Adipocyte (in vitro differentiated cells): ENCODE measurements around the gene PRKD3.

Experiments
- DNase-seq: peaks from one replicate; pipeline ENCODE4 v3.0.0-alpha.2; 2015; ENCODE audit warnings: low read depth
- H3K27me3 ChIP-seq: replicated peaks from 2 replicates; pipeline ENCODE4 v1.7.0; 2013; ENCODE audit warnings: mild to moderate bottlenecking, low read length, moderate library complexity; ENCODE audit not compliant: control insufficient read depth, insufficient read depth
- H3K36me3 ChIP-seq: 2 replicates; pipeline ENCODE4 v1.7.0; 2013; ENCODE audit warnings: low read length, mild to moderate bottlenecking, moderate library complexity; ENCODE audit not compliant: control insufficient read depth, insufficient read depth, severe bottlenecking
- H3K4me1 ChIP-seq: 2 replicates; pipeline ENCODE4 v1.7.0; 2013; ENCODE audit warnings: mild to moderate bottlenecking, low read length, moderate library complexity; ENCODE audit not compliant: control insufficient read depth, insufficient read depth
- H3K4me3 ChIP-seq: 2 replicates; pipeline ENCODE4 v1.7.0; 2013; ENCODE audit warnings: mild to moderate bottlenecking, low read length, moderate library complexity
- H3K9ac ChIP-seq: 2 replicates; pipeline ENCODE4 v1.7.0; 2013; ENCODE audit warnings: mild to moderate bottlenecking, low read length, moderate library complexity
- H3K9me3 ChIP-seq: 2 replicates; pipeline ENCODE4 v1.7.0; 2013; ENCODE audit warnings: mild to moderate bottlenecking, low read length, moderate library complexity; ENCODE audit not compliant: control insufficient read depth

Gene PRKD3

DNA sequence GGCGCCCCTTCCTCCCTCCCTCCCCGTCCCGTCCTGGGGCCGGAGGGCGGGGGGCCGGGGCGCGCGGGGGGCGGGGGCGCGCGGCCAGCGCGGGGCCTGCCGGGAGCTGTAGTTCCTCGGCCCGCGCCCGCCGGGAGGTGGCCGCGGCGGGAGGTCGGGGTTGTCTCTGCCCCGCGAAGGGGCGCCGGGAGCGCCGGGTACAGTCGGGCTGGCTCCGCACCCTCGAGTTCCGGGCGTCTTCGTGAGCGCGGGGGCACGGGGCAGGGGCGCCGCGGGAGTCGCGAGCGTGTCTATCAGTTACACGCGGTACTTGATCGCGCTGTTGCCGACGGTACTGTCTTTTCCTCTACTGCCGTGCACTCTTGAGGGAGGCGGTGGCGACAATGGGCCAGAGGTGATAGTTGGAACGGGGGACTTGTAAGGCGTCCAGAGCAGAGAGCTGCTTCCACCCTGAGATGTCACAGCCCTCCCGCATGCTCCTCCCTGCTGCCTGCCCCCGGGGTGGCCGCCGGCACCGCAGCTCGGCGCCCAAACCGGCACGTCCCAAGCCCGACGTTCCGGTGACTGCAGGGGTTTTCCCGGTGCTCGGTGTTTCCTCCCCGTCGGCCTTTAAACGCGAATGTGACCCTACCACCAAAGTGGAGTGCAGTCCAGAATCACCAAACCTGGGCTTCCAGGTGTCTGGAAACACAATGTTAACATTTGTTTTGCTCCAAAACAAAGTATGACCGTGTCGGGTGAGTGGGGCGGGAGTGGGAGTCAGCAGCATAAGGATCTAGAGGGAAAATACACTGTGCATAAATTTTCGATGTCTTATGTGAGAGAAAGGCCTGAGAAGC, at the start of gene PRKD3:
TSS of gene PRKD3 (minus strand) at position 48 of the 839 bp plus-strand sequence. CDS start 8,309 bp downstream, outside the sequence.
- peak; percentile 90 for DNase-seq

DNA sequence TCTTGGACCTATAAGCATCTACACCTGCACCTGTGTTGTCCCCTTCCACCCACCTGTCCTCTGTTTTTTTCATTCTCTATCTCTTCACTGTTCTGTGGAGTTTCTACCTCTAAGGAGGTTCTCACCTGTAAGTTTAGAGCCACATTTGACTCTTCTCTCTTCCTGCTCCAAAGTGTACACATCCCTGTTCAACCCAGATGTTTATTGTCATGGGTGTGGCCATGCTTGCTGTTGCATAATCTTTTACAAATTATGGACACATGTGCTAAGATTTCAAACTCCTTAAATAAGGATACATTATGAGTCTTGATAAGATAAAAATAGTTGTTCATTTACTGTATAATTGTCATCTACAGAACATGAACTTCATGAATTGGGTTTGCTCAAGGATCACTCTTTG, 47.4 kb upstream of the PRKD3 start:
- Histone ChIP-seq H3K4me1 (peaks cover 11% of the 10 kb centered on the region), H3K27me3 (no peaks in the 10 kb centered on the region), H3K9me3 (no peaks in the 10 kb centered on the region), H3K9ac (no peak overlapping the region), H3K36me3 (no peaks in the 10 kb centered on the region), H3K4me3 (no peak overlapping the region)
- DNase-seq = no peak

More for the DNA sequence above, at the start of gene PRKD3:
- Histone ChIP-seq H3K9ac (peak within 1 kb of the TSS; percentile 95), H3K9me3 (no peaks in the 10 kb centered on the region), H3K36me3 (no peaks in the 10 kb centered on the region), H3K4me1 (peaks cover 35% of the 10 kb centered on the region), H3K27me3 (no peaks in the 10 kb centered on the region), H3K4me3 (peak within 1 kb of the TSS; percentile 97)

DNA sequence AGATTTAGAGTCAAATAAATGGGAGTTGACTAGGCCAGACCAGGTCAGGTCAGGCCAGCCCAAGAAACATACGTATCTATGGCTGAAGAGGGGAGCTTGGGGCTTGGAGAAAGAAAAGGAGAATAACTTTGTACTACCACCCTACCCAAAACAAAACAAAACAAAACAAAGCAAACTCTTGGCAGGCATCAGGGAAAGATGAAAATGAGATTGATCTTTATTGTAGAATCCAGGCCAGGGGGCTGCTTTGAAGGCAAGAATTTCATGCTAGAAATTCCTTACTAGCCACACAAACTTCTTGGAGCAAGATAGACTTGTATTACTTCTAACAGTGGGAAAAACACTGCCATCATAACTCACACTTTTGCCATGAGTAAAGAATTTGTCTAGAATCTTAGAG, 46.0 kb upstream of the PRKD3 start:
- Histone ChIP-seq H3K9ac (no peak overlapping the region), H3K4me1 (peaks cover 3% of the 10 kb centered on the region), H3K9me3 (no peaks in the 10 kb centered on the region), H3K36me3 (no peaks in the 10 kb centered on the region), H3K27me3 (no peaks in the 10 kb centered on the region), H3K4me3 (no peak overlapping the region)
- DNase-seq = no peak

DNA sequence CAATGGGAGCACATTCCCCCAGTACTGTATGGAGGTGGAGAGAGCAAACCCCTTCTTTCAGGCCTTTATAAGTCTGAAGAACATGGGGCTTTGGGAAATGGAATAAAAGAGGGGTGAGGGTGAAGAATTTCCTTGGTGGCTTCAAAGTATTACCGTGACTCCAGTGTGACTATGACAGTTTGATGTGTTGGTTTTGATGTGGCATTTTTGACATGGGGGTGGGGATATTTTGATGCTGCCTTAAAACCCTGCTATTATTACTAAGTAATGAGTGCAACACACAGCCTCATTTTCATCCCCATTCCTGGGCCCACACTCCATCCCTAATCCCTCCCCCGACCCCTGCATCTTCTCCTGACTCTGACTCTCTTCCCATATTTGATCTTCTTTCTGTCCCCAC, 43.4 kb upstream of the PRKD3 start:
- no peaks in the 10 kb centered on the region for H3K9me3 ChIP-seq
- no peak overlapping the region for H3K9ac ChIP-seq
- no peak for DNase-seq
- no peaks in the 10 kb centered on the region for H3K36me3 ChIP-seq
- H3K27me3 ChIP-seq = no peaks in the 10 kb centered on the region
- no peak overlapping the region for H3K4me3 ChIP-seq
- peaks cover 3% of the 10 kb centered on the region for H3K4me1 ChIP-seq

DNA sequence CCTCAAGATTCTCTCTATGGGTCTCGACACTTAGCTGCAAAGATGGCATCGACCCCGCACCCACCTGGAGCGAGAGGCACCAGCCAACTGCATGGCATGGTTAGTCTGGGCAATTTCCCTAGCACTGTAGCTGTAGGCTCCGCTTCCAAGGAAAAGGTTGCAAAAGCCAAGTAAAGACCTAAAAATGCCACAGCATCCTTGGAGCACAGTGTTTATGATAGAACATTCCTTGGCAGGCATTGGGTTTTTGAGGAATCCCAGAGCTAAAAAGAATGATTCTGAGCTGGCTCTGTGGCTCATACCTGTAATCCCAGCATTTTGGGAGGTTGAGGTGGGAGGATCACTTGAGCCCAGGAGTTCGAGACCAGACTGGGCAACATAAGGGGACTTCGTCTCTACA, 42.7 kb upstream of the PRKD3 start:
- H3K9me3 ChIP-seq = no peaks in the 10 kb centered on the region
- no peak for DNase-seq
- no peak overlapping the region for H3K9ac ChIP-seq

DNA sequence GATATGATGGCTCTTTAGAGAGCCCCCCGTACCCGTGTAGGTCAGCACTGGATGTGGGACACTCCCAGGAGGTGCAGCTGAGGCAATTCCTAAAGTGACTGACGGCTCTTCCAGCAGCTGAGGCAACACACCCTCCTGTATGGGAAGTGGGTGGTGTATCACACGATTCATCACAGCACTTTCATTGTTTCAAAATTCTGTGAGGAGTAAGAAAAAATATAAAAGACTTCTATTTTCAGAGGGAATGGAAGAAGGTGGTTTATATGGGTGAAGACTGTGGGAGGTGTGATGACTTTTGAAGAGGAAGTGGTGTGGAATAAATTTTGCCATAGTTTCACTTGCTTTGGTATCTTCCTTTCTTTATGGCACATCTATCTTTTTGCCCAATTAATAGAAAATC, 42.1 kb upstream of the PRKD3 start:
- H3K36me3 ChIP-seq = no peaks in the 10 kb centered on the region
- no peak for DNase-seq
- no peaks in the 10 kb centered on the region for H3K27me3 ChIP-seq
- no peak overlapping the region for H3K9ac ChIP-seq
- no peak overlapping the region for H3K4me3 ChIP-seq
- peaks cover 3% of the 10 kb centered on the region for H3K4me1 ChIP-seq
- H3K9me3 ChIP-seq = no peaks in the 10 kb centered on the region

More for the DNA sequence above, 42.7 kb upstream of the PRKD3 start:
- Histone ChIP-seq H3K4me1 (peaks cover 3% of the 10 kb centered on the region), H3K27me3 (no peaks in the 10 kb centered on the region), H3K4me3 (no peak overlapping the region), H3K36me3 (no peaks in the 10 kb centered on the region)

DNA sequence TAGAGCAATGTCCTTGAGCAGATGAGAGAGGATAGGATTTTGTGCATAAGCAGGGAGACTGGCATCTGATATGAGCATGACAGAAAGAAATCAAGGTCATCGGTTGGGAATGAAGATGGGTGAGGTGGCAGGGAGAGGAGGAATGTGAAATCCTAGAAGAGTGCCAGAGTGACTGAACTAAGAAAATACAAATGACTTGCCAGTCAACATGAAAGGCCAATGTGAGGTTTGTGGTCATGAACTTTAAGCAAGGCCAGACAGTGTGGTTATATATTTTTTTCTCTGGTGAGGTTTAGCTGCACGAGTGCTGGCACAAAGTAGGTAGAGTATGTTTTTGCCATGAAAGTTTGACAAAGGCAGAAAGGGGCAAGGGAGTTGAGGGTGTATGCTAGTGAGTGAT, 41.0 kb upstream of the PRKD3 start:
- H3K36me3 ChIP-seq = no peaks in the 10 kb centered on the region
- H3K4me3 ChIP-seq = no peak overlapping the region
- DNase-seq = no peak
- peaks cover 3% of the 10 kb centered on the region for H3K4me1 ChIP-seq
- H3K9me3 ChIP-seq = no peaks in the 10 kb centered on the region
- H3K27me3 ChIP-seq = no peaks in the 10 kb centered on the region
- H3K9ac ChIP-seq = no peak overlapping the region

DNA sequence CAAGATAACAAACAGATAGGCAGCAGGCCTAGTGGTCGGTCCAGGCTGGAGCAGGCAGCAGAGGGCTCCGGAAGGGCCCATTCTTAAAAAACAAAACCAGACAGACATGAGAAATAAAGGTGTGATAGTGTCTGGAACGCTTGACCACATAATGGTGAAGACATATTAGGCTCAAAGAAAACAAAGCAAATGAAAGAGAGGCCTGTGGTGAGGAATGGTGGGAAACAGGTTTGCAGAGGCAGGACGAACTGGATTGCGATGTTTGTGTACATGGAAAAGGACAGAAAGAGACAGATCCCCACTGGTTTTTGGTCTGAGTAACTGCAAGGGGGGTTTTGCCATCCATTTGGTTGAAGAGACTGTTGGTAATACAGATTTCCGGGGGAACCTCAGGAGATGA, 39.7 kb upstream of the PRKD3 start:
- DNase-seq = no peak
- Histone ChIP-seq H3K36me3 (no peaks in the 10 kb centered on the region), H3K4me3 (no peak overlapping the region), H3K27me3 (no peaks in the 10 kb centered on the region), H3K4me1 (peaks cover 3% of the 10 kb centered on the region), H3K9ac (no peak overlapping the region), H3K9me3 (no peaks in the 10 kb centered on the region)

DNA sequence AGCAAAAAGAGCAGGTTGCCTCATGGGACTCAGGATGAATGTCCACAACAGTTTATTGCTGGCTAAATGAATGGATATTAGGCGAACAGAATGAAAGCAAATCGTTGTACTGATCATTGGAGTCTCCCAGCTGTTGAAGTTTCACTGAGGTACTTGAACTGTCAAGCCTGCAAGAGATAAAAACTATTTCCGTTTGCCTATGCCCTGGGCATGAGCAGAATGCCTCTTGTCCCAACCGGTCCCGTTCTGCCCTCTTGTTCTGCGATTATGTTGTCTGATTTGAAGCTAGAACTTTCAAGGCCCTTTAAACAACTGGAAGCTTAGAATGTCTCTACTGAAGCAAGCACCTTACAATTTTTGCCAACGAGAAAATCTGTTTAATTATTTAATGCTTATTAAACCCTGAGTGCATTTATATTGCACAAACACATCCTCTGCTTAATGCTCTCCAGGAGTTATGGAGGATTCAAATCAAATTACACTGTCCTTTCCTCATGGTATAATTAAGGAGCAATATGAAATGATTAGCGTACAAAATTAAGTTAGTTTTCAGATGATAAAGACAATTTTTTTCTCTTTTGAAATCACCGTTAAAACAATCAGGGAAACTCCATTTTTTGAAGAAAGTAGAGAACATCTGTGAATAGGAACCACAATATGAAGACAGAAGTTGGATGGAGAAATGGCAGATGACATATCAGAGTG, 37.5 kb upstream of the PRKD3 start:
- H3K4me3 ChIP-seq = no peak overlapping the region
- no peak overlapping the region for H3K9ac ChIP-seq
- DNase-seq = no peak
- H3K4me1 ChIP-seq = peaks cover 13% of the 10 kb centered on the region
- H3K27me3 ChIP-seq = no peaks in the 10 kb centered on the region
- H3K9me3 ChIP-seq = no peaks in the 10 kb centered on the region
- no peaks in the 10 kb centered on the region for H3K36me3 ChIP-seq

DNA sequence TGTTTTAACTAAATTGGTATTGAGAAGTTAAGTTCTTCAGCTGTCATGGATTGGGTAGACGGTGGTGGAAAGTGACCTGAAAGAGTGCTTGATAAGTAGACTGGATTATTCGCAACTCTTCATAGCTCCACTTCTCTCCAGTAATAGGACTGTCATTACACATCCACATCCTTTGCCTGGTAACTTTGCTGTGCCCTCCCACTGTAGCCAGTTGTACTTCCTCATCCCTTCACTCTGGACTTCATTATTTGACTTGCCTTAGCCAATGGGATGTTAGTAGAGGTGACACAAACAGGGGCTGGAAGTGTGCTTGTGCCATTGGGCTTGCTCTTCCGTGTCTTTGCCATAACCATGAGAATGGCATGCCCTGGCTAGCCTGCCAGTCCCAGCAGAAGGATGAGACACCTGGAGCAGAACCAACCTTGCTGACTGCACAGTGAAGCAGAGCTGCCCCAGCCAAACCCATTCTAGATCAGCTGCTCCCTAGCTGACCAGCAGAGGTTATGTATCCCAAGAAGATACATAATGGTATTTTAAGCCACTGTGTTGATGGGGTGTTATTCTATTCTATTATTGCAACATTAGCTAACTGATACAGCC, 36.7 kb upstream of the PRKD3 start:
- peaks cover 15% of the 10 kb centered on the region for H3K4me1 ChIP-seq
- H3K9me3 ChIP-seq = no peaks in the 10 kb centered on the region
- H3K36me3 ChIP-seq = no peaks in the 10 kb centered on the region
- no peaks in the 10 kb centered on the region for H3K27me3 ChIP-seq
- no peak overlapping the region for H3K4me3 ChIP-seq
- no peak for DNase-seq
- H3K9ac ChIP-seq = no peak overlapping the region

DNA sequence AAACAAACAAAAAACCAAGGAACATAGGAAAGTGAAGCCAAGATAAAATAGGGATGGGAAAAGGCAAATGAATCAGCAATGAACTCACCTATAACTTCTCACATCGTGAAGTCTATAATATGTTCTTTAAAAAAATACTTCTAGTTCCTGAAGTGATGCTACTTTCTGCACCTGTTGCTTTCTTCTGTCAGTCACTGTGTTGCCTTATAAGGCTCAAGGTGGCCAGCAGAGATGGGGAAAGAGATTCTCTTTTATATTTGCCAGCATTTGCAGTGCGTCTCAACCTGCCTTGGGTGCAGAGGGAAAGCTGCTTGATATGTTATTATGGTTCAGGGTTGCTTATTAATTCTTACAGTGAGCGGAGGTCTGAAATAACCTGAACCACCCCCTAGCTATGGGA, 33.8 kb upstream of the PRKD3 start:
- Histone ChIP-seq H3K4me1 (peaks cover 11% of the 10 kb centered on the region), H3K4me3 (no peak overlapping the region), H3K9me3 (no peaks in the 10 kb centered on the region), H3K27me3 (no peaks in the 10 kb centered on the region), H3K36me3 (no peaks in the 10 kb centered on the region), H3K9ac (no peak overlapping the region)
- no peak for DNase-seq
